MCF 10A (cell line): ENCODE measurements around the gene KLK2. TPM values are rescaled to one million over a fixed set of nuclear protein-coding genes. Genes with fewer than 3 reads are reported as not detected.

Experiments
- BruUV-seq: library from RNA; stranded (reverse); fragments of 400-500 nt; replicated peaks from 2 replicates; lab custom pipeline; 2021; lab: Mats Ljungman, UMichigan
- CTCF ChIA-PET: fragments of 300-600 bp; sonication (Branson Sonifier 250); formaldehyde crosslinking; extraction: SDS; loops from one replicate; lab custom pipeline; 2021; ENCODE audit warnings: antibody characterized with exemption, inconsistent platforms; lab: Yijun Ruan, JAX
- POLR2A ChIA-PET: fragments of 300-600, 350-650 bp; sonication (Branson Sonifier 250); formaldehyde crosslinking; extraction: SDS; loops from one replicate; lab custom pipeline; 2020; ENCODE audit warnings: antibody characterized with exemption, inconsistent platforms; lab: Yijun Ruan, JAX
- DNase-seq: peaks from one replicate; pipeline ENCODE4 v3.0.0-alpha.2; 2018; ENCODE audit not compliant: unreplicated experiment
- H3K27ac Mint-ChIP-seq: one replicate; pipeline ENCODE4 v1.8.0; 2022; ENCODE audit warnings: mild to moderate bottlenecking, low read depth, mixed read lengths; ENCODE audit not compliant: unreplicated experiment
- H3K27me3 Mint-ChIP-seq: one replicate; pipeline ENCODE4 v1.8.0; 2022; ENCODE audit warnings: mixed read lengths; ENCODE audit not compliant: insufficient read depth, unreplicated experiment
- H3K36me3 Mint-ChIP-seq: one replicate; pipeline ENCODE4 v1.8.0; 2022; ENCODE audit warnings: mild to moderate bottlenecking, moderate library complexity, mixed read lengths; ENCODE audit not compliant: insufficient read depth, unreplicated experiment
- H3K4me1 Mint-ChIP-seq: one replicate; pipeline ENCODE4 v1.8.0; 2022; ENCODE audit warnings: mixed read lengths; ENCODE audit not compliant: insufficient read depth, unreplicated experiment
- H3K4me3 Mint-ChIP-seq: one replicate; pipeline ENCODE4 v1.8.0; 2022; ENCODE audit warnings: mild to moderate bottlenecking, moderate library complexity, mixed read lengths; ENCODE audit not compliant: unreplicated experiment
- H3K9me3 Mint-ChIP-seq: one replicate; pipeline ENCODE4 v1.8.0; 2022; ENCODE audit warnings: mixed read lengths; ENCODE audit not compliant: unreplicated experiment
- intact Hi-C: fragments of 100-400 bp; cut with micrococcal nuclease; formaldehyde crosslinking; loops from 2 replicates; pipeline ENCODE4 v1.14.1; 2022
- total RNA-seq: library from RNA; stranded (reverse); gene quantifications from 2 replicates; pipeline ENCODE4 v1.2.3, GENCODE V29; 2022
- TF ChIP-seq, protein P1 (sequence below): fragments of 200-600 bp; IDR thresholded peaks from one replicate; pipeline ENCODE4 v1.8.0; 2022; ENCODE audit warnings: antibody characterized with exemption, mild to moderate bottlenecking; ENCODE audit not compliant: unreplicated experiment

Gene KLK2
- total RNA-seq, 1 experiment from 2014 or later, result not detected

DNA sequence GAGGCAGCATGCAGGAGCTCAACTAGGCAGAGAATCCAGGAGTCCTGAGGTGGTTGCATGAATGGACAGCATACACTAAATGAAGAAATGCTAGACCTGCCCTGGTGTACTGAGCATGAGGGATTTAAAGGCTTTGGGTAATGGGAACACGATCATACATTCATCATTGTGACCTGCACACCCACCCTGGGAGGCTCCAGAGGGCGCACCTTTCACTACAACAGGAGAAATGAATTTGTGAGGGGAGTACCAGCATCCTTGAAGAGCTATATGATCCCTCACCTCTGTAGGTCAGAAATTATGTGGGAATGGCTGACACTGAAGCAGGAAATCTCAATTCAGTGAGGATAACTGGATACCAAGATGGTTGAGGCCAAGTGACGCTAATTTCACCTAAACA lies 8.9 kb downstream of the KLK2 start:
- intact Hi-C loops, result no loop called here
- Mint-ChIP-seq H3K4me1 (no peaks in the 10 kb centered on the region), H3K9me3 (peaks cover 12% of the 10 kb centered on the region), H3K36me3 (peaks cover 4% of the 10 kb centered on the region), H3K27me3 (peaks cover 51% of the 10 kb centered on the region), H3K4me3 (no peak overlapping the region), H3K27ac (no peak overlapping the region)
- TF ChIP-seq, protein P1, sequence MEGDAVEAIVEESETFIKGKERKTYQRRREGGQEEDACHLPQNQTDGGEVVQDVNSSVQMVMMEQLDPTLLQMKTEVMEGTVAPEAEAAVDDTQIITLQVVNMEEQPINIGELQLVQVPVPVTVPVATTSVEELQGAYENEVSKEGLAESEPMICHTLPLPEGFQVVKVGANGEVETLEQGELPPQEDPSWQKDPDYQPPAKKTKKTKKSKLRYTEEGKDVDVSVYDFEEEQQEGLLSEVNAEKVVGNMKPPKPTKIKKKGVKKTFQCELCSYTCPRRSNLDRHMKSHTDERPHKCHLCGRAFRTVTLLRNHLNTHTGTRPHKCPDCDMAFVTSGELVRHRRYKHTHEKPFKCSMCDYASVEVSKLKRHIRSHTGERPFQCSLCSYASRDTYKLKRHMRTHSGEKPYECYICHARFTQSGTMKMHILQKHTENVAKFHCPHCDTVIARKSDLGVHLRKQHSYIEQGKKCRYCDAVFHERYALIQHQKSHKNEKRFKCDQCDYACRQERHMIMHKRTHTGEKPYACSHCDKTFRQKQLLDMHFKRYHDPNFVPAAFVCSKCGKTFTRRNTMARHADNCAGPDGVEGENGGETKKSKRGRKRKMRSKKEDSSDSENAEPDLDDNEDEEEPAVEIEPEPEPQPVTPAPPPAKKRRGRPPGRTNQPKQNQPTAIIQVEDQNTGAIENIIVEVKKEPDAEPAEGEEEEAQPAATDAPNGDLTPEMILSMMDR, result no peak
- ChIA-PET POLR2A (no interaction called here), CTCF (interaction anchor here (1.0 kb wide), 1 partner anchor 24 kb away, joined by 3 read pairs; no protein-coding TSS in a partner anchor)
- no peak for DNase-seq
- no TSS peak for BruUV-seq

DNA sequence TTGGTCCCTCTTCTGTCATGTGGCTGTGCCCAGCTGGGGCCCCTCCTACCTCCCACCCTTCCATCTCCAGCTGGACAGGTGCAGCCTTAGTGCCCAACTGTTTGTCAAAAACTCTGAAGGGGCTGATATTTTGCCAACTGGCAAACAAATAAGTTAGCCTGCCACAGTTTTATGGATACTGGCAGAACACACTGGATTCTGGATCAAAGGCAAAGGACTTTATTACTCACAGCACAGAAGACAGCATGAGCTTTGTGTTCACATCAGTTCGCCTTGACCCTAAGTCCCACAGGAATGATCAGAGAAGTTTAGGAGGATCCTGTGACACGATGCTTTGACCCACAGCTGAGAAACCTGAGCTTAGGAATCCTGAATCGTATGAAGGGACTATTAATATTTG lies 16.4 kb downstream of the KLK2 start:
- H3K4me3 Mint-ChIP-seq, result no peak overlapping the region
- no TSS peak for BruUV-seq
- H3K27ac Mint-ChIP-seq, result no peak overlapping the region
- CTCF ChIA-PET, result interaction anchor here (0.6 to 1.5 kb wide), 2 partner anchors 16 to 1960 kb away, joined by 3 to 4 read pairs; no protein-coding TSS in a partner anchor
- TF ChIP-seq, protein P1, result no peak
- intact Hi-C loops, result no loop called here
- POLR2A ChIA-PET, result interaction anchor here (1.5 kb wide), 1 partner anchor 32 kb away, joined by 3 read pairs; no protein-coding TSS in a partner anchor
- H3K27me3 Mint-ChIP-seq, result peaks cover 17% of the 10 kb centered on the region
- peaks cover 7% of the 10 kb centered on the region for H3K9me3 Mint-ChIP-seq
- no peaks in the 10 kb centered on the region for H3K4me1 Mint-ChIP-seq
- H3K36me3 Mint-ChIP-seq, result no peaks in the 10 kb centered on the region
- no peak for DNase-seq

DNA sequence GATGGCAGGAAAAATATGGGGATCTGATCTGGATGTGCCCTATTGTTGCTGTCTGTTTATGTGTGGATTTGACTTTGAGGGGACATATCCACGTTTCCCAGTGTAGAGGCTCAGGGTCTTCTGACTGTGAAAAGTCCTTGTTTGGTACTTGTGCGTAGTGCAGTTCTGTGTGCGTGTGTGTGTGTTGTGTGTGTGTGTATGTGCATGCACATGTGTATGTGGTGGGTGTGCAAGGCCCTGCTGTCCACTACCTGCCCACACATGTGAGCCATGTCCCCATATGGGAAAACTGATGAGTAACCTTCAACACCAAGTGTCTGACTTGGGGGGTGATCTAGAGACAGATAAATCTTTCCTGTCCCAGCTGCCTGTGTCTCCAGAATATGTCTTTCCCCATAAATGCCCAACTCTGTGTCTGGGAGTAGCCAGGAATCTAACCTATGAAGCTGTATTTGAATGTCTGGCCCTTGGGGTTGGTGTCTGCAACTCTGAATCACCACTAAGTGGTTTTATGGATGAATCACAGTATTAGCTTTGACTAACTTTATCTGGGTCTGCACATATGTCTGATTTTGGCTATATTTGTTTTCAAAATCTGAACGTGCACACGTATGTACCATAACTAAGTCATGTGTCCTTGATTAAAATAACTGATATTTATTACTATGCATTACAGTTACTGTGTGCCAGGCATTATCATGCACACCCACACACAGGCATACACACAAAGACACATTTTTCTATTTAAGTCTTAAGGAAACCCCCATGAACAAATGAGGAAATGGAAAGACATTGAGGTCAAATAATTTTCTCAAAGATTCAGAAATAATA lies 17.4 kb downstream of the KLK2 start:
- ChIA-PET CTCF (interaction anchor here (0.6 to 1.5 kb wide), 3 partner anchors 15 to 71 kb away, joined by 3 to 5 read pairs (median 4); no protein-coding TSS in a partner anchor), POLR2A (interaction anchor here (1.5 kb wide), 1 partner anchor 31 kb away, joined by 3 read pairs; no protein-coding TSS in a partner anchor)
- Mint-ChIP-seq H3K4me3 (no peak overlapping the region), H3K27me3 (peaks cover 17% of the 10 kb centered on the region), H3K27ac (no peak overlapping the region), H3K36me3 (no peaks in the 10 kb centered on the region), H3K4me1 (no peaks in the 10 kb centered on the region), H3K9me3 (peaks cover 7% of the 10 kb centered on the region)
- no TSS peak for BruUV-seq
- intact Hi-C loops, result no loop called here
- DNase-seq, result no peak
- TF ChIP-seq, protein P1, result no peak

DNA sequence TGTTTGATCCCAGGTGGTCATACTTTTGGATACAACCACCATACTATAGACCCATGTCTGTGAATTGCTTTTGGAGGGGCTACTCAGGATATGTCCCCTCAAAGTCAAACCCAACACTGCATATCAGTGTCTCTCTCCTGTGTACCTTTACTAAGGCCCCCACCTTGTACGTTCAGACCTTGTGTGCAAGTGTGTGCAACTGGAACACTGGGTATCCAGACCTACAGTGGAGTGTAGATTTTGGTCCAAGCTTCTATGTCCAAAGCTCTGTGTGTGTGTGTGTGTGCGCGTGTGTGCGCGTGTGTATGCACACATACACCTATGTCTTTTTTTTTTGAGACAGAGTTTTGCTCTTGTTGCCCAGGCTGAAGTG lies 18.0 kb downstream of the KLK2 start:
- Mint-ChIP-seq H3K27ac (no peak overlapping the region), H3K4me3 (no peak overlapping the region), H3K4me1 (peaks cover 3% of the 10 kb centered on the region), H3K36me3 (no peaks in the 10 kb centered on the region), H3K27me3 (peaks cover 17% of the 10 kb centered on the region), H3K9me3 (peaks cover 7% of the 10 kb centered on the region)
- ChIA-PET CTCF (interaction anchor here (0.6 to 1.1 kb wide), 2 partner anchors 14 to 71 kb away, joined by 3 to 5 read pairs; no protein-coding TSS in a partner anchor), POLR2A (no interaction called here)
- TF ChIP-seq, protein P1, result no peak
- DNase-seq, result no peak
- BruUV-seq, result no TSS peak
- intact Hi-C loops, result no loop called here
